Central memory CD4-positive, alpha-beta T cell (primary cell): ENCODE data around the gene WDR47.
"Not testable (repeated sequence)": the region's sequence is repeated elsewhere in the genome, so short reads cannot be mapped to it uniquely, and the experiment has no call there.

Experiments used
- DNase-seq: peaks from one replicate; pipeline ENCODE4 v3.0.0; 2022

WDR47 gene

DNA sequence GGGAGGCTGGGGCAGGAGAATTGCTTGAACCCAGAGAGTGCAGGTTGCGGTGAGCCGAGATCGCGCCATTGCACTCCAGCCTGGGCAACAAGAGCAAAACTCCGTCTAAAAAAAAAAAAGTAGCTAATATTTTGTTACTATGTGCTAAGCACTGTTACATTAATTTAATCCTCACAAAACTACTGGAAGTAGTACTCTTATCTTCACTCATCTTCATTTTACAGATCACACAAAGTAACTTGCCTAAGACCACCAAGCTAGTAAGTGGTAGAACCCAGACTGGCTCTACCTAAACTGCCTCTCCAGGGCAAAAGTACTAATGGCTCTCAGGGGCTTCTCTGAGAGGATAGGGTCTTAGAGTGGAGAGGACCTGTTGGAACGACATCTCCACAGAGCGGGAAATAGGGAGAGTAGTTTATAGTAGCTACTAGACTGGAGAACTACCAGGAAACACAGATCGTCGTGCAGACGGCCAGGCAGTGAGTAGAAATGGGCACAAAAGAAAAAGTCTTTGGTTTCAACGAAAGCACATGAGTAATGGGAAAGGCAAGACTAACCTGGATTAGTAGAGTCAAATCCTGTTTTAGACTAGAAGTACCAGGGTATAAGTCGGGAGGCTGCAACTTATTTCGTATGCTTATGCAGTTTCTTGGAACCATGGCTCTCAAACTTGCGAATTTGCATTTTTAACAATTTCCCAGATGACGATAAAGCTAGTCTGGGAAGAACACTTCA is 80.0 kb downstream of the WDR47 start:
- DNase-seq, result no peak

DNA sequence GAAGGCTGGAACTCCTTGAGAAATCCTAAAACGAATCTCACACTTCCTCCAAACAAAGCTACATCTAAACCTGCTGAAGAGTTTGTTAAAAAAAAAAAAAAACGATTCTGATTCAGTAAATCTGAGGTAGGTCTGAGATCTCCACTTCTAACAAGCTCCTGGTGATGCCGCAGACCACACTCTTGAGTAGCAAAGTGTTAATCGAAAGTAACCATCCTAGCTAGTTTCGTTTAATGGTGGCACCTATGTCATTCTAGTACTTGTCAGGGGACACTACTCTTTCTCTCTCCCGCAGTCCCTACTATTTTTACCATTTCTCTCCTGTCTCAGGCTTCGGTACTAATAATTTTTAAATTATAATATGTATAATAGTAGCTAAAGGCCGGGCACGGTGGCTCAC is 80.7 kb downstream of the WDR47 start:
- peak; percentile 30 for DNase-seq

DNA sequence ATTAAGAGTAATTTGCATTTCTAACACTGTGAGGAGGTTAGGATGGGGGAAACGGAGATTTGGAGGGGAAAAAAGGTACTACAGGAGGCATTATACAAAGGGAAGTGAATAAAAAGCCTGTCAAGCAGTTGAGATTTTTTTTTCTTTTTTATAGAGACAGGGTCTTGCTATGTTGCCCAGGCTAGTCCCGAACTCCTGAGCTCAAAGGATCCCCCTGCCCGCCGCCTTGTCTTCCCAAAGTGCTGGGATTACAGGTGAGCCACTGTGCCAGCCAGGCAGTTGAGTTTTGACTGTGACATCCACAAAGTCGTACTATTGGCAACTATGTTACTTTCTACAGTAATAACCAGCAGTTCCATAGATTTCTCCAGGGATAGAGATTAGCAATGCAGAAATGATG is 81.2 kb downstream of the WDR47 start:
- no peak for DNase-seq

DNA sequence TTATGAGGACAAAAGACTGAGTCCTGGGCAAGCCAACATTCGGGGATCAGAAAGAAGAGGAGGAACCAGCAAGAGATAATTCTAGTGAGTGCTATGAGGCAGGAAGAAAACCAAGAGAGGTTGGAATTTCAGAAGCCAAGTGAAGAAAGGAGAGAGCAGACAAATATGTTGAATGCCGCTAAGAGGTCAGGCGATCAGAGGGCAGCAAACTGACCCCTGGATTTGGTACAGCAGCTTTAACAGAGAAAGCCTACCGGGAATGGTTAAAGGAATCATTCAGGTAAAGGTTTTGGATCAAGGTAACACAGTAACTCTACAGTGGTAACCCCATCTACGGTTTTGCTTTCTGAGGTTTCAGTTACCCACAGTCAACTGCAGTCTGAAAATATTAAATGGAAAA is 84.0 kb downstream of the WDR47 start:
- DNase-seq, result no peak

DNA sequence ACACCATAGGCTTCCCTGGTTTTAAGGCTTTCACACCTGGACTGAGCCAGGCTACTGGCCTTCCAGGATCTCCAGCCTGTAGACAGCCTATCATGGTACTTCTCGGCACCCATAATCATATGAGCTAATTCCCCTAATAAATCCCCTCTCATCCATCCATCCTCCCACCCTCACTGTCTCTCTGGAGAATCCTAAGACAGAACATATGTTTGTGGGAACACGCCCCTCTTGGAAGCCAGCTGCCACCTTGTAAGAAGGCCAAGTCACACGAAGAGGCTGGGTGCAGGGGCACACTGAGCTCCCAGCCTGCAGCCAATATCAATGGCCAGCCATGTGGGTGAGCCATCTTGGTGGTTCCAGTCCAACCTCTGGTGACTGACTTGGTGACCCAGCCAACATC is 86.0 kb downstream of the WDR47 start:
- no peak for DNase-seq

DNA sequence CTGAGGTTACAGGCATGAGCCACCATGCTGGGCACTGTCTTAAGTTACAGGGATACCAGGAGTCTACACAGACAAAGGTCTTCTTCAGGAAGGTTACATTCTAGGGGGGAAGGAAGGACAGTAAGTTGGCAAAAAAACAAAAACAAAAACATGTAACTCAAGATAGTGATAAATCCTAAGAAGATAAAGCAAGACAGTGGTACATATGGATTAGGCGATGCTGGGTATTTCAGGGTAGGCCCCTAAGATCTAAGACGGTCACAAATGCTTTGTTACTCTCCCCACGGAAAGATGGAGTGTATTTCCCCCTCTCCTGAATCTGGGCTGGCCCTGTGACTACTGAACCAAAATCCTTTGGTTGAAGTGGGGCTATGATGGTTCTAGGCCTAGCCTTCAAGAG is 86.8 kb downstream of the WDR47 start:
- DNase-seq, result no peak

DNA sequence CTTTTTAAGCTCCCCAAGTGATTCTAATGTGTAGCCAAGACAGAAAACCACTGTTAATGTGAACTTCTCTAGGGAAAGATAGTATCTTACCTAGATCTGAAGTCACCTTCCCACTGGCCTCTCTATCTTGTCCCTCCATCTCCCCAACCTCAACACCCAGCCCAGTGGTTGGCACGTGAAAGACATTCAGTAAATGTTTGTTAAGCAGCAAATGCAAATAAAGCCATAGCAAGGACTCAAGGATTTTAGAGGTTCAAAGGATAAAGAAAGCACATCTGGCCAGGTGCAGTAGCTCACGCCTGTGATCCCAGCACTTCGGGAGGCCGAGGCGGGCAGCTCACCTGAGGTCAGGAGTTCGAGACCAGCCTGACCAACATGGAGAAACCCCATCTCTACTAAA is 88.5 kb downstream of the WDR47 start:
- no peak for DNase-seq

DNA sequence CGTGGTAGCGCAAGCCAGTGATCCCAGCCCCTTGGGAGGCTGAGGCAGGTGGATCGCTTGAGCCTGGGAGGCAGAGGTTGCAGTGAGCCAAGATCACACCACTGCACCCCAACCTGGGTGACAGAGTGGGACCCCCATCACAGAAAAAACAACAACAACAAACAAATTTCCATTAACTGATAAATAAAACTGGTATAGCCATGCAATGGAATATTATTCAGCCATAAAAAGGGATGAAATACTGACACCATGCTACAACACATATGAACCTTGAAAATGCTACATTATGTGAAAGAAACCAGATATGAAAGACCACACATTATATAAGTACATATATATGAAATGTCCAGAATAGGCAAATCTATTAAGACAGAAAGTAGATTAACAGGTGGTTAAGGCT is 90.7 kb downstream of the WDR47 start:
- DNase-seq, result no peak

DNA sequence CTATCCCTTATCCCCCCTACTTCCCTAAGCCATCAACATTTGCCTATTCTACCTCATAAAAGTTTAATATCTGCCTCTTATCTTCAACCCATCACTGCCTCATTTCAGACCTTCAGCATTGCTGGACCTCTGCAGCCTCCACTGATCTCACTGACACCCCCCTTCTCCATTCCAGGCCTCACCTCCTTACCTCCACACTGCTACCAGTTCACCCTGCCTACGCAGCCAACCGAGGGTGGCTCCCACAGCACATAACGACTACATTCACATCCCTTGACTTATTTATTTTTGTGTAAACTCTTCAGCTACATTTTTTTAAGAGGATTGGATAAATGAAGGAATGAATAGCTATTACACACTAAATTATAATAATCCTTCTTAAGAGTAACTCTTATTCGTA is 92.9 kb downstream of the WDR47 start:
- DNase-seq, result no peak

DNA sequence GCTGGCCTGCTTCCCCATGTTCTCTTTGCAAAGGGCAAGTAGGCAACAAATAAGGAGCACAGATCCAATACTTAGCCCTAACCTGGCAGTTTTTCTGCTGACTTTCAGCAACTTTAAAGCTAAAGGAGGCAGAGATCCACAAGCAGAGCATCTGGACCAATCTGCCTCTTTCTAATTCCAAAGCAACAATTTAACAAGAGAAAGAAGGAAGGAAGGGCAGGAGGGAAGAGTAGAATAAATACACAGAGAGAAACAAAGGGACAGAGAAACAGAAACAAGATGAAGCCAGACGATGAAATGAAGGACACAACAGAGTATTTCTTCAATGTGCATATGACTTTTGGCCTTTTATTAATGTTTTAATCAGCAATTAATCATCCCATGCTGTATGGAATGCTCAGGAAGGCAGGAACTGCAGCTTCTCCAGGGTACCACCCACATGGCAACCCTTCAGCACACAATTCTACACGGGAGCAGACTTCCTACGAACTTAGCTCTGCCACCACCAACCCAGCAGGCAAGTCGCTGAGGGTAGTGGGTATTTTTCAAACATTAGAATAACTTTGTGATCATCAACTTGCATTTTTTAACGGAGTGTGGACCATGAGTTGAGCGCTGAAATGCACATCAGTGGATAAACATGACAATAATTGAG is 93.9 kb downstream of the WDR47 start:
- no peak for DNase-seq

DNA sequence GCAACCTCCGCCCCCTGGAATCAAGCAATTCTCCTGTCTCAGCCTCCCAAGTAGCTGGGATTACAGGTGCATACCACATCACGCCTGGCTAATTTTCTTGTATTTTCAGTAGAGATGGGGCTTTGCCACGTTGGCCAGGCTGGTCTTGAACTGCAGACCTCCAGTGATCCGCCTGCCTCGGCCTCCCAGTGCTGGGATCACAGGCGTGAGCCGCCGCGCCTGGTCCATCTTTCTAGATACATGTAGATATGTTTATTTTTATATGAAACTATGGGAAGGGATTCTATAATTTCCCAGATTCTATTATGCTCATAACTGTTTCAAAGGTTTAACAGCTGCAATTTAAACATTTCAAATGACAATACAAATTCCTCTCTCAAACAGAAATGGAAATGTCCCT is 105.7 kb downstream of the WDR47 start:
- DNase-seq, result no peak

DNA sequence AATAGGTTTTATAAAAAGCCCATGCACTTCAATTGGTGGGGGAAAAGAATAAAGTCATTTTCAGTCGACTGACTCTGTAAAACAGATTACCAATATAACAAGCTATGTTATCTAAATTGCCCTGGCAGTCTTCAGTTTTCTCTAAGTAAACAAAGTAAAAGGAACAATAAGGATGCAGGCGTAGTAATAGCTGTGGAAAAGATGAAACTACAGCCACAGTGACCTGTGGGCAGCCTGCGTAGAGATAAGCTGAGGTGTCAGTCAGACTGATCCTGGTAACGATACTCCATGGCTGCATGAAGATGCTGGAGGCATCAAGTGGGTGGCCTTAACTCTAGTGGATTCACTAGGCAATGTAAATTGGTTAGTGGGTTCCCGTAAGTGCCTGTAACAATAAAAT is 108.0 kb downstream of the WDR47 start:
- no peak for DNase-seq

DNA sequence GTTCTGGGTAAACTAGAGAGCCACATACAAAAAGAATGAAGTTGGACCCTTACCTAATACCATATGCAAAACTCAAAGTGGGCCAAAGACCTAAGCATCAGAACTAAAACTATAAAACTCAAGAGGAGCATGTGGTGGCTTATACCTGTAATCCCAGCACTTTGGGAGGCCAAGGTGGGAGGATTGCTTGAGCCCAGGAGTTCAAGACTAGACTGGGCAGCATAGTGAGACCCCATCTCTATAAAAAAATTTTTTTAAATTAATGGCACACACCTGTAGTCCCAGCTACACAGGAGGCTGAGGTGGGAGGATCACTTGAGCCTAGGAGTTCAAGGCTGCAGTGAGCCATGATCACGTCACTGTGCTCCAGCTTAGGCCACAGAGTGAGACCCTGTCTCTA is 114.3 kb downstream of the WDR47 start:
- not testable (repeated sequence) for DNase-seq

DNA sequence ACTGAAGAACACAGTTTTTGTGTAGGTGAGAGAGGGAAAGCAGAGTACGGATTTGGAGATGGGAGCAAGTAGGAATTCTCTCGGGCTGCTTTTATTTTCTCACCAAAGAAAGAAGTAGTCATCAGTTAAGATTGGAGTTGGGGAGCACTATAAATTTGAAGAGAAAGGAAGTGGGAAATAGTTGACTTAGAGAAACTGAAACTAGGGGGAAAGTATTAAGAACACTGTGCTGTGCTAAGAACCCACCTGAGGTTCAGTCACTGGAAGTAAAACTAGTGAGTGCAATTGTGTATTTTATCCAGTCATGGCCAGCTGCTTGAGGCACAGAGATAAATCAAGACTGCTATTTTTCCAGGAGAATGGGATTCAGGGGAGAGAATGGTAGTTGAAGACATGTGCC is 116.0 kb downstream of the WDR47 start:
- no peak for DNase-seq
